Measurements from ENCODE around the gene HCN2.

GRCh38 chr19:651114-651818 lies 61.6 kb downstream of the HCN2 start:
- no peak for TF ChIP-seq CTCF (IDR thresholded peaks at IDR 0.05)
- TF ChIP-seq POLR2A (IDR thresholded peaks at IDR 0.05), result no peak
- no peak for TF ChIP-seq POLR2AphosphoS5 (IDR thresholded peaks at IDR 0.05; ENCODE audit: insufficient read depth in 1 of 2, low read depth in 1 of 2)

Data from vagina (tissue), 2 donors.